Rectal smooth muscle tissue (tissue), 1 donor: ENCODE results near the gene IFFO2.

ENCODE experiments used
- H3K27ac ChIP-seq: one replicate; pipeline ENCODE4 v1.7.0; 2013; ENCODE audit warnings: low read depth, low read length, inconsistent platforms
- H3K27me3 ChIP-seq: one replicate; pipeline ENCODE4 v1.7.0; 2013; ENCODE audit warnings: low read length; ENCODE audit not compliant: control insufficient read depth, insufficient read depth
- H3K36me3 ChIP-seq: one replicate; pipeline ENCODE4 v1.7.0; 2013; ENCODE audit warnings: low read length; ENCODE audit not compliant: control insufficient read depth, insufficient read depth
- H3K4me1 ChIP-seq: one replicate; pipeline ENCODE4 v1.7.0; 2013; ENCODE audit warnings: low read length; ENCODE audit not compliant: control insufficient read depth, insufficient read depth
- H3K4me3 ChIP-seq: one replicate; pipeline ENCODE4 v1.7.0; 2013; ENCODE audit warnings: low read length
- H3K9ac ChIP-seq: one replicate; pipeline ENCODE4 v1.7.0; 2013; ENCODE audit warnings: low read length

The IFFO2 gene

DNA sequence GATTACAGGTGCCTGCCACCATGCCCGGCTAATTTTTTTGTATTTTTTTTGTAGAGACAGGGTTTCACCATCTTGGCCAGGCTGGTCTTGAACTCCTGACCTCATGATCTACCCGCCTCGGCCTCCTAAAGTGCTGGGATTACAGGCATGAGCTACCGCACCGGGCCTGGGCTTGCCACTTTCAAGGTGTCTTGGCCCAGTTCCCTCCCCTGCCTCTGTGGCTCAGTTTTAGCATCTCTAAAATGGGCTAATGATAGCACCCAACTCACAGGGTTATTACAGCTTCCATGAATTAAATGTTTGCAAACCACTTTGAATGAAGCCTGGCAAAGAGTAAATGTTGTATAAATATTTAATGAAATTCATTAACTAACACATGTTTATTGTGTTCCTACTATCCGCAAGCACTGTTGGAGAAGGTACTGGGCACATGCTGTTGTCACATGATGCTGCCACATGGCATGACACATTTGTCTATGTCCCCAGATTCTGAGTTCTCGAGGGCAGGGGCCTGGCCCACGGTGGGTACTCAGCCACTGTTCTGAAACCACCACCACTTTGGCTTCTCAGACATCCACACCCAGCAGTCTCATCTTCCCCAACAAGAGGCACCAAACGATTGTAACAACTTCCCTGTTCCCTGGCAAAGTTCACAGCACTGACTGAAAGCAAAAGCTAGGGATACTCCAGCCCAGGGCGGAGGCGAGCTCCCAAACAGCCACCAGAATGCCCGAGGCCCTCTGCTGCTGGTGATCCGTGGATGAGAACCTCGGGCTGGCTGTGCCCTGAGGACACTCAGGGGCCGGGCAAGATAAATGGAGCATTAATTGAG lies 9.7 kb downstream of the IFFO2 start:
- H3K27me3 ChIP-seq = no peaks in the 10 kb centered on the region
- H3K4me1 ChIP-seq = peaks cover 65% of the 10 kb centered on the region
- no peak overlapping the region for H3K9ac ChIP-seq
- peak overlapping the region; percentile 98 for H3K27ac ChIP-seq
- no peaks in the 10 kb centered on the region for H3K36me3 ChIP-seq
- H3K4me3 ChIP-seq = no peak overlapping the region

DNA sequence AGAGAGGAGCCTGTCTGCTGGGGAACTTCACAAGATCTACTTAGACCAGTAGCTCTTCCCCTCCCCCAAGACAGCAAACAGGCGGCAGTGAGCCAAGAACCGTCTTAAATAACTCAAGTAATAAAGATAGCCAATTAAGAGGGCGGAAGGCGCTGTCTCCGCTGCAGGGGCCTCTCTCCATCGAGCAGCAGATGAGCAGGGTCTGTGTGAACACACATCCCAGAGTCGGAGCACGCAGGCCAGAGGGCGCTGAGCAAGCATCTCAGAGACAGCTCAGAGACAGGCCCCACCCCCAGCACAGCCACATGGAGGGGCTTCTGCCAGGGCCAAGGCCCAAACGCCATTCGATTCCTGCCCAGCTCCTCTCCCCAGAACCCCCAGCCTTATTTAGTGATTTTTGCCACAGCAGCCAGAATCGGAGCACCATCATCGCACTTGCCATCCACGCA lies 11.1 kb downstream of the IFFO2 start:
- H3K9ac ChIP-seq = no peak overlapping the region
- H3K27ac ChIP-seq = peak overlapping the region; percentile 90
- no peaks in the 10 kb centered on the region for H3K27me3 ChIP-seq
- no peaks in the 10 kb centered on the region for H3K36me3 ChIP-seq
- no peak overlapping the region for H3K4me3 ChIP-seq
- H3K4me1 ChIP-seq = peaks cover 67% of the 10 kb centered on the region

DNA sequence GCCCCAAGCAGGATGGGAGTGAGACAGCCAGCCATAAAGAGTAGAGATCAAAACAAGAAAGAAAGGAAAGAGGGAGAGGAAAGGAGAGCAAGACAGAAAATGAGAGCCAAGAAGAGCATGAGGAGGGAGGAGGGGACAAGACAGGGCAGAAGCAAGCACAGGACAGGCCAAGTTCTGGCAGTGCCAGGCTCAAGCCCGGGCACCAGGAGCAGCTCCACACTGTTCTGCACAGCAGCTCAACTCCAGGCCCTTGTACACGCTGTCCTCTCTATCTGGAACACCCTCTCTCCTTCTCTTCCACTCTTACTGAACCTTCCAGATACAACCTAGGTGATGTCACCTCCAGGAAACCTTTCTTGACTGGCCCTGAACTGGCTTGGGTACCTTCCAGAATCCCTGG lies 11.7 kb downstream of the IFFO2 start:
- Histone ChIP-seq H3K9ac (peak overlapping the region; percentile 5), H3K27ac (peak overlapping the region; percentile 90), H3K4me1 (peaks cover 67% of the 10 kb centered on the region)

DNA sequence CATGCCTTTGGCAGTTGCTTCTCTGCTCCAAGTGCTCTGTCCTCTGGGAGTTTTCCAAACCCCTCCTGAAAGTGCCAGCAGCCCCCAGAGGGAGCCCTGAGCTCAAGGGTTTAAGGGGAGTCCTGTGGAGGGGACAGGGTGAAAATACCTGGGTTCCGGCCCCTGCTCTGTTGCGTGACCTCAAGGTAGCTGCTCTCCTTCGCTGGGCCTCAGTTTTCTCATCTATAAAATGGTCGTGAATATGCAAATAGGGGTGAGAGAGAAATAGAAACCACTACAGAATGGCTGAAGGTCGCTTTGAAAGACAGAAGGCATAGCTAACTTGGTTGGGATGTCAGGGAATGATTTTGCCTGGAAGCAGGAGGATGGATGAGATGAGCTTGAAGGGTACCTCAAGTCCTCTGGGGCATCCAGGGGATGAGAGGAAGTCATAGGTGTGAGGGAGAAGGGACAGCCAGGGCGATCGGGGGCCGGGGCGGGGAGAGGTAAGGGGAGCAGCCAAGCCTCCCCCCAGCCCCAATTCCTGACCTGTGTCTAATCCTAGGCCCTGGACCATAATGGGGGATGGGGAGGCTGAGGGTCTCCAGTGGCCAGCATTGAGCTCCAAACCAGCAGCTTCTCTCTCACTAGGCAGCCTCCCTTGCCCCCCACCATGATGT lies 12.4 kb downstream of the IFFO2 start:
- Histone ChIP-seq H3K36me3 (no peaks in the 10 kb centered on the region), H3K27ac (peak overlapping the region; percentile 90)

More for the DNA sequence above, 11.7 kb downstream of the IFFO2 start:
- Histone ChIP-seq H3K4me3 (no peak overlapping the region), H3K36me3 (no peaks in the 10 kb centered on the region), H3K27me3 (no peaks in the 10 kb centered on the region)

DNA sequence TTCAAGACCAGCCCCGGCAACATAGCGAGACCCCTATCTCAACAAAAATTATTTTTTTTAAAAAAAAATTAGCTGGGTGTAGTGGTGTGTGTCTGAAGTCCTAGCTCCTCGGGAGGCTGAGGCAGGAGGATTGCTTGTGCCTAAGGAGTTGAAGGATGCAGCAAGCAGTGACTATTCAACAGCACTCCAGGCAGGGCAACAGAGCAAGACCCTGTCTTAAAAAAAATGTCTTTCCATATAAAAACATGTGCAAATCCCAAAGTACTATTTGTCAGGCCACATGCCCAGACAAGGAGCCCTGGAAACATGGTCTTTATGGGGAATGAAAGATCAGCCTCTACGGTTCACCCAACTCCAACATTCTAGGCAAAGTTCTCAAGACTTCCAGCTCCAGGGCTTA lies 13.3 kb downstream of the IFFO2 start:
- Histone ChIP-seq H3K27me3 (no peaks in the 10 kb centered on the region), H3K36me3 (no peaks in the 10 kb centered on the region), H3K9ac (no peak overlapping the region), H3K4me1 (peaks cover 63% of the 10 kb centered on the region), H3K4me3 (no peak overlapping the region), H3K27ac (no peak overlapping the region)

More for the DNA sequence above, 12.4 kb downstream of the IFFO2 start:
- no peaks in the 10 kb centered on the region for H3K27me3 ChIP-seq
- H3K4me3 ChIP-seq = no peak overlapping the region
- peaks cover 64% of the 10 kb centered on the region for H3K4me1 ChIP-seq
- H3K9ac ChIP-seq = no peak overlapping the region

DNA sequence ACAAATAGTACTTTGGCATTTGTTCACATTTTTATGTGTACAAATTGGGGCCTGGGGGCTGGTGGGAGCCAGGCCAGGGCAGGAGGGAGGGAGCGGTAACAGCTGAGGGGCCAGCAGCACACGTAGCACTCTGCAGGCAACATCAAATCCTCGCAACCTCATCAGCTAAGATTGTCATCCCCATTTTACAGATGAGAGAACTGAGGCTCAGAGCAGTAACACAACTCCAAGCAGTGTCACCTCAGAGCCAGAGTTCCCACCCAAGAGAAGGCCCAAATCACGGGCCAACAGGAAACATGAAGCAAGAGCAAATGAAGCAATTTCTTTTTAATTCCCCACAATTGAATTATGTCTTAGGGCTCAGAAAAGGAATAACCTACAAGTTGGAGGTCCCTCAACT lies 14.1 kb downstream of the IFFO2 start:
- peak overlapping the region; percentile 30 for H3K27ac ChIP-seq
- no peaks in the 10 kb centered on the region for H3K27me3 ChIP-seq
- H3K4me3 ChIP-seq = no peak overlapping the region
- no peaks in the 10 kb centered on the region for H3K36me3 ChIP-seq
- no peak overlapping the region for H3K9ac ChIP-seq
- H3K4me1 ChIP-seq = peaks cover 56% of the 10 kb centered on the region

DNA sequence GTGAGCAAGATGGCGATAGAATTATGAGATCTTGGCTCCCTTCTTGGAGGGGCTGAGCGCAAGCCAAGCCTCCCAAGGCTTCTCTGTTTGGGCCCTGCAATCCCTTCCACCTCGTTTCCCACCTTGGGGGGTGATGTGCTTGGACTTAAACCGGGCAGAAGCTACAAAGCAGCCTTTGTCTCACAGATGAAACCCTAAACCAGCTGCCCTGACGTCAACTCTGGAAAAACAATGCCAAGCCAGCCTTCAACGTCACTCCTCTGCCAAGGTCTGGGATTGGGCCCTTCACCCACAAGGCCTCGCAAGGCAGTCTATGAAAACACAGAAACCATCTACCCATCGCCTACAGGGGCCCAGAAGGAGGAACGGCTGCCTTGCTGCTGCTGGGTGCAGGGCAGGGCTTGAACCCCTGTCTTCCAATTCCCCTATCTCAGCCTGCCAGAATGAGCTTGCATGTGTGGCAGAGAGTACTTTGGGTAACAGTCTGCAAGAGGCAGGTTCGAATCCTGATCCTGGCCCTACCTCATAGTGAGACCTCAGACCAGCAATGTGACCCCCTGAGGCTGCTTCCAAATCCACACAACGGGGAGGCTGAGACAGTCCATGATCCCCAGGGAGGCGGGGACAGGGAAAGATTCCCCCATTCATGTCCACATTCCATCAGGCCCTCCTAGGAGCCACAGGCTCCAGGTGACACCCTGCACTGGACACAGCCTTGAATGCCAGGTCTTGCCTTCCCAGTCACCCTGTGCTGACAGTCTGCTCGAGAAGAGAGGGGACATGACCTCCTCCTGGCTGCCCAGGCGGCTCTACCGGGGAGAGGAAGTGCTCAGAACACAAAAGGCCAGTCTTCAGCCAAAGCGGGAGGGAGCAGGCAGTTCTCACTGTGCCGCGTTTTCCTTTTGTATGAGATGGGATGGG lies 15.0 kb downstream of the IFFO2 start:
- peaks cover 52% of the 10 kb centered on the region for H3K4me1 ChIP-seq

DNA sequence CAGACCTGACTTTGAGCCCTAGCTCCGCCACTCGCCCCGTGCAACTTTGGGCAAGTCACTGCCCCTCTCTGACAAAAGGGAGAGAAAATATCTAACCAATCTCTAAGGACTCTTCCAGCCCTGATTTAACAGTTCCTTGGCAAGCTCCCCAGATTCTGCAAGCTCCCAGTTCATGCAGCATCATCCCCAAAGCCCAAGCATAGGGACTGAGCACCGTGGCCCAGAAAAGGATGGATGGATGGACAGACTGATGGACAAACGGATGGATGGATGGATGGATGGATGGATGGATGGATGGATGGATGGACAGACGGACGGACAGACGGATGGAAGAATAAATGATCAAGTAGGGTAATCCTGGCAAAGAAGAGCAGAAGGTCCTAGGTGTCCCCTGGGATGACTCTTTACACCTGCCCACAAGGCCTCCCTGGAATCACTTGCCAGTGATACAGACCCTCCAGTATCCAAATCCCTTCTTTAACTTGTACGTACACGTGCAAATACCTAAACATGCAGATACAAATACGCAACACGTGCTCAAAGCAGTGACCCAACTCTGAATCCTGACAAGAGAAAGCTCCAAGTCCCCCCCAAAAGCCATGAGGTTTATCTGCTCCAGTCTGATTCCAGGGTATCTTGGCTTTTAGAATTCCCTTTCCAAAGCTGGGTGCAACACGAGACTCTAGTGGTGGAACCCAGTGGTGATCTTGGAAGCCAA lies 16.0 kb downstream of the IFFO2 start:
- no peaks in the 10 kb centered on the region for H3K27me3 ChIP-seq
- H3K9ac ChIP-seq = no peak overlapping the region
- H3K4me3 ChIP-seq = no peak overlapping the region
- no peaks in the 10 kb centered on the region for H3K36me3 ChIP-seq
- peak overlapping the region; percentile 40 for H3K27ac ChIP-seq
- H3K4me1 ChIP-seq = peaks cover 49% of the 10 kb centered on the region

More for the DNA sequence above, 15.0 kb downstream of the IFFO2 start:
- Histone ChIP-seq H3K27me3 (no peaks in the 10 kb centered on the region), H3K4me3 (no peak overlapping the region), H3K36me3 (no peaks in the 10 kb centered on the region), H3K9ac (peak overlapping the region; percentile 1), H3K27ac (peak overlapping the region; percentile 59)

DNA sequence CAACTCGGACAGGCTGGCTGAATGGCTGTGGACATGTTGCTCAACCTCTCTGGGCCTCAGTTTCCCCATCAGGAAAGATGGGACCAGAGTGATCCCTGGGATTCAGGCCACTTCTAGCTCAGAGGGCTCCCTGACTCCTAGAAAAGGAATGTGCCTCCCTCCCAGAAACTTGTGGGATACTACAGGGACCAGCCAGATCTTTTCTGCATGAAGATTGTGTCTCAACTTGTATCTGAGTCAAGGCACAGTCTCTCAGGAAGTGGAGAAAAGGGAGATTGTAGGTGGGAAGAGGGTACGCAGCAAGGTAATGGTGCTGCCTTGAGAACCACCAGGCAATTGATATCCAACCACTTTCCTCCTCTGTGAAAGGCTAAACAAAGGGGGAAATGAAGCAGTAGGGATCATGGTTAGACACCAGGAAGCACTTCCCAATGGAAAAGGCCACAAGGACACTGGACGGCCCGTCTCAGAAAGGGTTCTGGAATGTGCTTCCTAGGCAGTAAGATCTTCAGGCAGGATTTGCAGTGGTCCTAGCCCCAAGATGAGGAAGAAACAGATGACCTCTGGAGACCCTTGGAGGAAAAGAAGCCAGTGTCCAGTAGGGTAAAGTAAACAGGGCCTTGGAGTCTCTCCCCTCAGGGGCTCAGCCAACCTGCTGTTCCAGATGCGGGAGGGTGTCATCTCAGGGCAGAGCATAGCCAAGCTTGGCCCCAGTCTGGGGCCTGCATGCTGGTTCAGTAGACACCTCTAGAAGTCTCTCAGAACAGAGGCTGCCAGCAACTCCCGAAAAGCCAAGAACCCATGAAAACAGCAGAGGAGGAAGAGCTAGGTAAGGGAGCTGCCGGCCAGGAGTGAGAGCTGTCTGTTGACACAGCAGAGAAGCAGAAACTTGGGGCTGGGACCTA lies 16.8 kb downstream of the IFFO2 start:
- Histone ChIP-seq H3K27ac (peak overlapping the region; percentile 28), H3K4me3 (no peak overlapping the region), H3K4me1 (peaks cover 41% of the 10 kb centered on the region), H3K9ac (no peak overlapping the region), H3K27me3 (no peaks in the 10 kb centered on the region), H3K36me3 (no peaks in the 10 kb centered on the region)

DNA sequence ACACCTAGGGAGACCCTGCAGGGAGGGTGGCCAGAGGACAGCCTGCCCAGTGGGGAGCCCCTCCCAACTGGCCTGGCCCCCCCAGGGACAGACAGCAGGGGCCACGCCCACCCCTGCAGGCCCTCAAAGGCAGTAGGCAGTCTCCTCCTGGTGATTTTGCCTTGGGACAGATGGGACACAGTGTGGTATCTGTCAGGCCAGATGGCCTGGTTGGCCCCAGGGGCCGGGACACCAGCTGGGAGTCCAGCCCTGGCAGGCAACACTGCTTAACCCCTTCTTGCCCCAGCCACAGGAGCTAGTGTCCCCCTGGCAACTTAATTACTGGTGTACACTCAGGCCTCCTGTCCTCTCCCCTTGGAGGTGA lies 17.8 kb downstream of the IFFO2 start:
- peak overlapping the region; percentile 1 for H3K27ac ChIP-seq
- no peaks in the 10 kb centered on the region for H3K27me3 ChIP-seq
- no peak overlapping the region for H3K9ac ChIP-seq
- no peak overlapping the region for H3K4me3 ChIP-seq
- peaks cover 37% of the 10 kb centered on the region for H3K4me1 ChIP-seq
- no peaks in the 10 kb centered on the region for H3K36me3 ChIP-seq
